NCI-H2107 treated with DMSO at 0.1 percent for 48 hours (cell line): ENCODE results near the gene TADA2A.
A peak's percentile ranks its signal among the peaks of the same experiment; 100 is the strongest.
"Not testable (repeated sequence)": the region's sequence is repeated elsewhere in the genome, so short reads cannot be mapped to it uniquely, and the experiment has no call there.

Experiments used
- DNase-seq: peaks from one replicate; lab custom pipeline; 2025; ENCODE audit not compliant: unreplicated experiment; lab: John Stamatoyannopoulos, UW

Gene TADA2A

DNA sequence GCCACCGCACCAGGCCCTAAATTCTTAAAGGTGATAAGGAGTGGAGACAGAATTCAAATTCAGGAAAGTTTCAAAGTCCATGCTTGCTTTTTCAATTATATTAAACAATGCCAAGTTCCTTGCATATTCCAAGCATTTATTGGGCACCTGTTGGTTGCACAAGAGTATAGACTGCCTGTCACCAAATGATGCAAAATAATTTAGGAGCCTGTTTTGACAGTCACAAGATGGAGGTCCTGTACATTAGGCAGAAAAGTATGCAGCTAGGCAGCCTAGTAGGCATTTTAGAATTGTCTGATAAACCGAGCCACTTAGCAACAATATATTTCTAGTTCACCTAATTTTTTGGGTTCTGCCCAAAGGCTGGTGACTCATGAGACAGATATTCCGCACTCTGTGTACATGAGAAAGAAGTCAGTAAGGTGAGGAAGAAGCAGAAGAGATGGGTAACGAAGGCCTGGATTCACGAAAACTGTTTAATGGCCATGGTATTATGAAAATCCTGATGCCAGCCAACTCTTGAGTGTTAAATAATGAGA is 7.4 kb upstream of the TADA2A start:
- no peak for DNase-seq

DNA sequence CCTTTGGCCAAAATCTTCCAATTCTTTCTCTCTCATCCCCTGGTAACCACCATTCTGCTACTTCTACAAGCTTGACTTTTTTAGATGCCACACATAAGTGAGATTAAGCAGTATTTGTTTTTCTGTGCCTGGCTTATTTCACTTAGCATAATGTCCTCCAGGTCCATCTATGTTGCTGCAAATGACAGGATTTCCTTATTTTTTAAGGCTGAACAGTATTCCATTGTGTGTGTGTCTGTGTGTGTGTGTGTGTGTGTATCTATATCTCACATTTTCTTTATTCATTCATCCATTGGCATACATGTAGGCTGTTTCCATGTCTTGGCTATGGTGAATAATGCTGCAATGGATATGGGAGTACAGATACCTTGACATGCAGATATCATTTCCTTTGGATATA is 6.2 kb upstream of the TADA2A start:
- DNase-seq: no peak

DNA sequence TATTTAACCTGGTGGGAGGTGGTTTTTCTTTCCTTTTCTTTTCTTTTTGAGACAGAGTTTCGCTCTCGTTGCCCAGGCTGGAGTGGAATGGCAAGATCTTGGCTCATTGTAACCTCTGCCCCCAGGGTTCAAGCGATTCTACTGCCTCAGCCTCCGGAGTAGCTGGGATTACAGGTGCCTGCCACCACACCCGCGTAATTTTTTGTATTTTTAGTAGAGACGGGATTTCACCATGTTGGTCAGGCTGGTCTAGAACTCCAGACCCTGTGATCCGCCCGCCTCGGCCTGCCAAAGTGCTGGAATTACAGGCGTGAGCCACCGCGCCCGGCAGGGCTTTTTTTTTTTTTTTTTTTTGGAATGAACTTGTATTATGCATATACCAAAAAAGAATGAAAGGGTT is 1.2 kb upstream of the TADA2A start:
- DNase-seq: not testable (repeated sequence)

DNA sequence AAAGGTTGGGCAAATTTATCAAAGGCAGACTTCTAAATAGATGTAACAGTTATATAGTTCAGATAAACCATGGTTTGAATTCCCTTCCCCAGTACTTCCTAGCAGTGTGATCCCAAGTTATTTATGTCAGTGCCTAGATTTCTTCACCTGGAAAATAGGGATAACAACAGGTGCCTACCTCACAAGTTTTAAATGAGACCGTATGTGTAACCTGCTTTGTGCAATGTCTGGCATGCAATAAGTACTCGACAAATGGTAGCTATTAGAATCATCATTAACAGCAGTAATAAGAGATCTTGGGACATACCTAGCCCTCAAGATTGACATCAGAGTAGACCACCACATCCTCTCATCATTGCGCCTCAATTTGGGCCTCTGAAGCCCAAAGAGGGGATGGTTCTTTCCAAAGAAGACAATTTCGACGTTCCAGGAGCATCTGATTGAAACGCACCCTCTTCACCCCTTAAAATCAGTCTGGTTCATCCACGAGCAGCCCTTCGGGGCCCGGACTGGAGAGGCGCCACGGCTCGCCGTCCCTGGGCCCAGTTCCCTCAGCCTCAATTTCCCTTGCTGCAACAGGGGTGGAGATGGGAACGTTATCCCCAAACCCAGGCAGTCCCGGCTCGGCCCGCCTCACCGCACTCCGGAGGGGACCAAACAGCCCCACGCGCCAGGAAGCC is 591 bp upstream of the TADA2A start:
- no peak for DNase-seq

DNA sequence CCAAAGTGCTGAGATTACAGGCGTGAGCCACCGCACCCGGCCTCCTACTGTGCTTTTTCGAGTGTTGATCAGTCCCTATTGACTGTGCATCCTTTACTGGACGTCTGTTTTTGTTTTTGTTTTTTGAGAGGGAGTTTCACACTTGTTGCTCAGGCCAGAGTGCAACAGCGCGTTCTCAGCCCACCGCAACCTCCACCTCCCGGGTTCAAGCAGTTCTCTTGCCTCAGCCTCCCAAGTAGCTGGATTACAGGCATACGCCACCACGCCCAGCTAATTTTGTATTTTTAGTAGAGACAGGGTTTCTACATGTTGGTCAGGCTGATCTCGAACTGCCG is 1.4 kb downstream of the TADA2A start:
- not testable (repeated sequence) for DNase-seq

DNA sequence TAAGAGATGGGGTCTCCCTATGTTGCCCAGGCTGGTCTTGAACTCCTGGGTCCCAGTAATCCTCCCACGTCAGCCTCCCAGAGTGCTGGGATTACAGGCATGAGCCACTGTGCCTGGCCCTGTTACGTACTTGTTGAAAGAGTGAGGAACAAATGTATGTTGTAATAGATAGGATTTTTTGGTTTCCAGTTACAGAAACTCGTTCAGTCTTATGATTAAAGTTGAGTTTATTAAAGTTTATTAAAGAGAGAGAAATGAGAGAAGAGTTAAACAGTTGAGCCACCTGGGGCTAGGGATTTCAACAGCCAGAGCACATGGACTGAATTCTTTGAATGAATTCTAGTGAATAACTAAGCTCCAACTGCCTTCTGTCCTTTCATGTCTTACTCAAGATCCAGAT is 3.7 kb downstream of the TADA2A start:
- no peak for DNase-seq

DNA sequence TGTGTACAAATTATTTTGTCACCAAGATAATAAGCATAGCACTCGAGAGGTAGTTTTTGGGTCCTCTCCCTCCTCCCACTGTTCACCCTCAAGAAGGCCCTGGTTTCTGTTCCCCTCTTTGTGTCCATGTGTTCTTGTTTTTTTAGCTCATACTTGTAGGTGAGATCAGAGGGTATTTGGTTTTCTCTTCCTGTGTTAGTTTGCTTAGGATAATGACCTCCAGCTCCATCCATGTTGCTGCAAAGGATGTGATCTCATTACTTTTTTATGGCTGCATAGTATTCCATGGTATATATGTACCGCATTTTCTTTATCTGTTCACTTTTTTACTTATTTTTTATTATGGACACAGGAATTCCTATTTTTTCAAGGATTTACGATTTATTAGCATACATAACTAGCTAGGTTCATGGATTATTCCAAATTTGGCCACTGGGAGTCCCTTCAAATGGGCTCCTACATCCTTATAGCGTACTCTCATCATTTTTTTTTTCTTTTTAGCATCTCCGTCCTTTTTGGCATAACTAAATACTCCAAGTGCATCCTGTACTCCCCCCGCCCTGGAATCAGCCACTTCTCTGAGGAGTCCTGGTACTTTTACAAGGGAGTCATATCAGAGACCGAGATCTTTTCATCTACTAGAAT is 7.3 kb downstream of the TADA2A start:
- no peak for DNase-seq

DNA sequence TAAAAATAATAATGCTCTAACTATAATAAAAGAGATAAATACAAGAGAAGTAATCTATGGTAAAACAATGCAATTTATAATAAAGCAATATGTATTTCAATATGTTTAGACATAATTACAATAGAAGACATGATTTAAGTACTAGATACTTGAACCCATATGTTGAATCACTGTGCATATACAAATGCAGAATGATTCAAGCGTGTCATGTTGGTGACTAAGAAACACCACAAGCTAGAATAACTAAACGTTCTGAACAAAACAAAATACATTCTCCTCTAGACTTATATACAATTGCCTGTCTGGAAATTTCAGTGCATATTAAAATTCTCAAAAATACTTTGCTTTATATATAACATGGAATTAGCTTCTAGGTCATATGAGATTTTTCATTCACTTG is 11.2 kb downstream of the TADA2A start:
- DNase-seq: no peak

DNA sequence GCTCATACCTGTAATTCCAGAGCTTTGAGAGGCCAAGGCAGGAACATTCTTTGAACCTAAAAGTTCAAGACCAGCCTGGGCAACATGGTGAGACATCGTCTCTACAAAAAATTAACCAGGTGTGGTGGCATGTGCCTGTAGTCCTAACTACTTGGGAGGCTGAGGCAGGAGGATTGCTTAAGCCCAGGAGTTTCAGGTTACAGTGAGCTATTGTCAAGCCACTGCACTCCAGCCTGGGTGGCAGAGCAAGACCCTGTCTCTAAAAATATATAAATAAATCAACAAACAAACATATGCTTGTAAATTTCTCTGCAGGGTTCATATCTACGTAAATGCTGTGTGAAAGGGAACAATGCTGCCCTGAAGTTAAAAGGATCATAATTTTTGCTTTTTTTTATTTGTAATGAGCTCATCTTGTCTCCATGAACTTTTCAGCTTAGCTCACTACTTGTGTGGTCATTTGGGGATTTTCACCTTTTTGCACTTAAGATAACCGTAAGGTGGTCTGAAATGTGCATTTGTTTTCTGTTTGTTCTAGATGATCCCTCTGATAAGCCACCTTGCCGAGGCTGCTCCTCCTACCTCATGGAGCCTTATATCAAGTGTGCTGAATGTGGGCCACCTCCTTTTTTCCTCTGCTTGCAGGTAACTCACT is 16.4 kb downstream of the TADA2A start:
- no peak for DNase-seq

DNA sequence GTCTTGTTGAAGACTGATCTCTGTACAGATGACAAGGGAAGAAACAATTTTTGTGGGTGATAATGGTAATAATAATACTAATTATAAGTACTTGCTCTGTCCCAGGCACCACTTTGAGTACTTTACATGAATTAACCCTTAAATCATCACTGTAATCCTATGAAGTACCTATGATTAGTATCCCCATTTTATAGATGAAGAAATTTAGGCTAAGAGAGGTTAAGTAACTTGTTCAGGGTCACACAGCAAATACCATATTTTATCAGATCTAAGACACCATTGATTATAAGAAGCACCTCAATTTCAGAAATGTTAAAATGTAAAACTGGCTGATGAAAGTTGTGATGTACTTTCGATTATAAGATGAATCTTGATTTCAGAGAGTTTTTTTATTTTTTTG is 18.6 kb downstream of the TADA2A start:
- DNase-seq: no peak

DNA sequence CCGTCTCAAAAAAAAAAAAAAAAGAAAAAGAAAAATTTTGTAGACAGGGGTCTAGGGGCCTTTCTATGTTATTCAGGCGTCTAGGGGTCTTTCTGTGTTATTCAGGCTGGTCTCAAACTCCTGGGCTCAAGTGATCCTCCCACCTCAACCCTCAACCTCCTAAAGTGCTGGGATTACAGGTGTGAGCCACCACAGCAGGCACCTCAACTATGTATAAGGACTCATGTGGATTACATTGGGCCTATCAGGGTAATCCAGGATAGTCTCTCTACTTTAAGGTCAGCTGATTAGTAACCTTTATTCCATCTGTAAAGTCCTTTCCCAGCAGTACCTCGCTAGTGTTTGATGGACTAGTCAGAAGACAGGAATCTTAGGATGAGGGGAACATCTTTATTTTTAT is 22.4 kb downstream of the TADA2A start:
- no peak for DNase-seq

DNA sequence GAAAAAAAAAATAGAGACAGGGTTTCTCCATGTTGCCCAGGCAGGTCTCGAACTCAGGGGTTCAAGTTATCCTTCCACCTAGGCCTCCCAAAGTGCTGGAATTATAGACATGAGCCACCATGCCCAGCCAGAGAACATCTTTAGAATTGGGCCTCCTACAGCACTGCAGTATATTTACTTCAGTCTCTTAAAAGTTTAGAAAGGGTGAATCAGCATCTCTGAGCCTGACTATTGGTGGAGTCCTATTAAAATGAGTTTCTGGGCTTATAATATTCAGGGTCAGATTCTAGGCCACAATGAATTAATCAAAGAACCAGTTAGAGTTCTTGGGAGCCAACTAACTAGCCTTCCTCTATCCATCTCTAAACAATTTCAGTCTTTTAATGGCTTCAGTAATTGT is 22.8 kb downstream of the TADA2A start:
- DNase-seq: no peak

DNA sequence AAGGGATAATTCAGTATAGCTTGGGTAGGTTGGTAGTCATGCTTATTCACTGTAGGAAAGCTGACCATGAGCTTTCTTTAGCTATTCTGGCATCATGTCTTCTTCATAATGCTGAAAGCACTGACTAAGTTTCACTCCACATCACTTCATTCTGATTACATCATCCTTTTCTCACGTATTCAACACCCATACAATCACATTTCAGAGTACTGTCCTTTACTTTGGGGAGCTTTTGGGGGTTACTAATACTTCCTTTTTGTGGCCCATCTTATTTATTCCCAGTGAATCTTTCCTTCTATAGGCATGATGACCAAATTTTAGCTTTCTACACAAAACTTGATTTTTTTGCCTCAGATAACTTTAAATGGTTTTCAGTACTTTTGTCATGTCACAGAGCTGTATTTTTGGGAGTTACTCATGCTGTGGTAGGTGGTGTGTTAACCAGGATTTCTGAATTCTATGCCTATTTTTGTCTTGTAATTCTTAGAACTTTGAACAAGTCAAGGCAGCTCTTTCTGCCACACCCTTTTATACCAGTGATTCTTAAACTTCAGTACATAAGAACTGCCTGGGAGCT is 23.5 kb downstream of the TADA2A start:
- DNase-seq: no peak

DNA sequence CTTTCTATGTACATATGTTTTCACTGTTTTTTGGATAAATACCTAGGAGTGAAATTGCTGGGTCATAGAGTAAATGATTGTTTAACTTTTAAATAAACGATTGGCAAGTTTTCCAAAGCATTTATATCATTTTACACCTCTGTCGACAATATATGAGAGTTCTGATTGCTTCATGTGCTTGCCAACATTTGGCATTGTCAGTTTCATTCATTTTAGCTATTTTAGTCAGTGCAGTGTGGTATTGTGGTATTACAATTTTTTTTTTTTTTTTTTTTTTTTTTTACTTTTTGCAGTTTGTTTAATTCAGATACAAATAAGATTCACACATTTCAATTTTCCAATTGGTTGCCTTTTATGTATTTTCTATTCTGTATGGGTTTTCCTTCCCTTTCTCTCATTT is 26.0 kb downstream of the TADA2A start:
- DNase-seq: no peak

DNA sequence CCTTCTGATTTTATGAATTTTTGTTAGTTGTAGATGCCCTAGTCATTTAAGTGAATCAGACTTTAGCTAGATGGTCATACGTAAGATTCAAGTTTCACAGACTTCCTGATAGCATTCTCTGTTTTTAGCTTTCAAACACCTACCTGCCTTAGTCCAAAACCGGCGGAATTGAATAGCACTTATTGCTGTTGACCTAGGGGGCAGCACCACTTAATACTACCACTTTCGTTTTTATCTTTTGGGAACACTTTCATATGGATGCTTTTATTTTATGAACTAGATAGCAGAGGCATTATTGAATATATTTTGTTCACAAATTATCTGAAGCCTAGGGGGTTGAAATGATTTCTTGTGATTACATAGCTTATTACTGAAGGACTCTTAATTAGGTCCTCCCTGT is 31.5 kb downstream of the TADA2A start:
- no peak for DNase-seq

DNA sequence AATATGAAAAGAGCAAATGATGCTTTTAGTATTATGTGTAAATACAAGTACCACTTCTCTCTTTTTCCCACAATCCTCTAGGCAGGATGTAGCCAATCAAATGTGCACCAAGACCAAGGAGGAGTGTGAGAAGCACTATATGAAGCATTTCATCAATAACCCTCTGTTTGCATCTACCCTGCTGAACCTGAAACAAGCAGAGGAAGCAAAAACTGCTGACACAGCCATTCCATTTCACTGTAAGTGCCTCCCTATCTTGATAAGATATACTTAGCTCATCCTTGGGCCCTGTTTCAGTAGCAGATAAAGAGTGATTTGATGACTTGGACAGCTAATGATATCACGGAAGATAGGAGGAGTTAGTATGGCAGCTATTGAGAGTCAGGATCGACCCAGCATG is 33.7 kb downstream of the TADA2A start:
- no peak for DNase-seq

DNA sequence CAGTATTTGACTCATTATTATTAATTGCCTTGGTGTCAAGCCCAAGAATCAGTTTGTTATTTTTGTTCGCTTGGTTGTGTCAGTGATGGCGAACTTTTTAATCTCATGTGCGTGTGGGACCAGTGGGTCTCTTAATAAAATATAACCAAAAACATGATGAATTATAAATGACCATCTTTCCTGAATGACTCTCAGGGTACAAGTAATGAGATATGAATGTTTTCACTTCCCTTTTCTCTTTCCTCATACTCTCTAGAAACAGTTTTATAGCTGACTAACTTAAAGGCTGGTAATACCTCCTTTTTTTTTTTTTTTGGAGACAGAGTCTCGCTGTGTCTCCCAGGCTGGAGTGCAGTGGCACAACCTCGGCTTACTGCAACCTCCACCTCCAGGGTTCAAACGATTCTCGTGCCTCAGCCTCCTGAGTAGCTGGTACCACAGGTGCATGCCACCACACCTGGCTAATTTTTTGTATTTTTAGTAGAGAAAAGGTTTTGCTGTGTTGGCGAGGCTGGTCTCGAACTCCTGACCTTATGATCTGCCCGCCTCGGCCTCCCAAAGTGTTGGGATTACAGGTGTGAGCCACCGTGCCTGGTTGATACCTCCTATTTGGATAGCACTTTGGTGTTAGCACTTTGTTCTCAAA is 34.8 kb downstream of the TADA2A start:
- DNase-seq: not testable (repeated sequence)

DNA sequence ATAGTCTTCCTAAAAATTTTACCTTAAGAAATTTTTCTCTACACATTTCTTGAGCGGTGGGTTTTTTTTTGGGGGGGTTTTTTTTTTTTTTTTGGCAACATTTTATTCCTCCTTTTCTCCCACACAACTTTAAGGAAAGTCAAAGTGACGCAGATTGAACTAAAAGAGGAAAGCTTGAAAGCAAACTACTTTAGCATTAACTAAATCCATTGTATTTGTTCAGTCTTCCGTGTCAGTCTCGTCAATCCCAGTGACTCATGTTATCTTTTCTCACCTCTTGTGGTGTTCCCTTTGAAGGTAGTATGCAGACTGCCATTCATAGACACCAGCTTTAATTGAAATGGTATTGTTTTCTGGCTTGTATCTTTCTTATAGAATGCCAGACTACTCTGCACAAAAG is 39.3 kb downstream of the TADA2A start:
- peak; percentile 67 for DNase-seq

DNA sequence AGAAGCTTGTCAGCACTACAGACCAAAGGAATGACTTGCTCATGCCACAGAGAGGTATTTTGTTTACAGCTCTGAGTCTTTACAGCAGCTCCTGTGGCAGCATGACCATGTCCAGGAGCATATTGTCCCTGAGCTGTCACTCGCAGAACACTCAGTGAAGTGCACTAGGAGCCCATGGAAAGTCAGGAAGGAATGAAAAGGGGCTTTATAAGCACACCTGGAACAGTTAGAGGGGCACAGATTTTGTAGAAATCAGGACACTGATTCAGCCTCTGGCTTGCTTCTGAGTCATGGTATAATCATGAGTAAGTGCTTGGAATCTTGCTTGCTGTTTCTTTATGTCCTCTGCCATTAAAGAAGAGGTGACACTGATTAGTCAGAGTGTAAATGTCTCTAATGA is 41.0 kb downstream of the TADA2A start:
- DNase-seq: no peak

DNA sequence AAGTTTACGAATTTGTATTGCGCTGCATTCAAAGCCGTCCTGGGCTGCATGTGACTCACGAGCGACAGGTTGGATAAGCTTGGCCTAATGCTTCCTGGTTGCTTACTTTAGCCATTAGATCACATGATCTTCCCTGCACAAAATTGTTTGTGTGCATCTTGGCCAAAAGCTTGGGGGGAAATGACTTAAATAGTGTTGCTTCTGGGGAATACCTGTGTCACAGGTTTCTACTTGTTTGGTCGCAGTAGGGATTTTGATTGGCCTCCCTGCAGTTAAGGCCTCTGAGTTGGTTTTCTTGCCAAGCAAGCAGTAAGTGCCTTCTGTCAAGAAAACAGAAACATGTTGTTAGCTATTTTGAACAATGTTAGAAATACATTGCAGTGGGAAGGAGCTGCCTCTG is 43.4 kb downstream of the TADA2A start:
- no peak for DNase-seq

DNA sequence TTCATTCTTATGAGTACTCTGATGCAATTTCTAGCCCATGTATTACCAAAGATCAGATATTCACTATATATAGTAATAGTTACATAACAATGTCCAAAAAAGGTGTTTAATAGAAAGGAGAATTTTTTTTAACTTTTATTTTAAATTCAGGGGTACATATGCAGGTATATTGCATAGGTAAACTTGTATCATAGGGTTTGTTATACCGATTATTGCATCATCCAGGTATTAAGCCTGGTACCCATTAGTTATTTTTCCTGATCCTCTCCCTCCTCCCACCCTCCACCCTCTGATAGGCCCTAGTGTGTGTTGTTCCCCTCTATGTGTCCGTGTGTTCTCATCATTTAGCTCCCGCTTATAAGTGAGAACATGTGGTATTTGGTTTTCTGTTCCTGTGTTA is 51.1 kb downstream of the TADA2A start:
- DNase-seq: not testable (repeated sequence)

DNA sequence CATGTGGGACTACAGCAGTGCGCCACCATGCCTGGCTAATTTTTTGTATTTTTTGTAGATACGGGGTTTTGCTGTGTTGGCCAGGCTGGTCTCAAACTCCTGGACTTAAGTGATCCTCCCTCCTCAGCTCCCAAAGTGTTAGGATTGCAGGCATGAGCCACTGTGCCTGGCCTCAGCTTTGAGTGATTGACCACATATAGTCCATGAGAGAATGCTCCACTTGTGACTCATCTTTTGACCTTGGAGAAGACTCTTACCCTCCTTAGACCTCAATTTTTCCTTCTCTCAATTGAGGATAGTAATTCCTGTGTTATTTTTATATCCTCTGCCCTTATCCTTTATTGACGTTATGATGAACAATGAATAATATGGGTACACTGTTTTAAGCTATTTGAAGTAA is 52.1 kb downstream of the TADA2A start:
- no peak for DNase-seq
